CD4-positive, alpha-beta memory T cell (primary cell): ENCODE results near the gene RGL1. TPM values are rescaled to one million over a fixed set of nuclear protein-coding genes. Genes with fewer than 3 reads are reported as not detected.

ENCODE experiments used
- CTCF ChIA-PET: fragments of 350-600 bp; sonication (Branson Sonifier 250); formaldehyde crosslinking; loops from one replicate; lab custom pipeline; 2021; ENCODE audit warnings: inconsistent platforms; ENCODE audit not compliant: partially characterized antibody; lab: Charles Lee
- POLR2A ChIA-PET: fragments of 350-600 bp; sonication (Branson Sonifier 250); formaldehyde crosslinking; loops from one replicate; lab custom pipeline; 2021; ENCODE audit not compliant: partially characterized antibody; lab: Charles Lee
- DNase-seq, 5 donors: peaks; one replicate each; pipeline versions ENCODE4 v3.0.0 to v3.0.0-alpha.2; 2020 to 2022; ENCODE audit warnings: mixed read lengths in 1 of 5
- H3K27ac ChIP-seq: one replicate; pipeline ENCODE4 v1.7.0; 2013; ENCODE audit warnings: low read depth, low read length
- H3K27me3 ChIP-seq: 2 replicates; pipeline ENCODE4 v1.7.0; 2013; ENCODE audit warnings: mild to moderate bottlenecking, low read length, moderate library complexity; ENCODE audit not compliant: insufficient read depth
- H3K36me3 ChIP-seq: 2 replicates; pipeline ENCODE4 v1.7.0; 2013; ENCODE audit warnings: mild to moderate bottlenecking, low read length, moderate library complexity; ENCODE audit not compliant: insufficient read depth
- H3K4me1 ChIP-seq: 2 replicates; pipeline ENCODE4 v1.7.0; 2013; ENCODE audit warnings: mild to moderate bottlenecking, low read length, moderate library complexity; ENCODE audit not compliant: insufficient read depth
- H3K4me3 ChIP-seq, 2 donors: one replicate each; pipeline ENCODE4 v1.7.0; 2013; ENCODE audit warnings: low read length in 2 of 2, mild to moderate bottlenecking in 1 of 2
- H3K9me3 ChIP-seq, 2 donors: one replicate each; pipeline ENCODE4 v1.7.0; 2013; ENCODE audit warnings: low read length in 2 of 2, control low read depth in 1 of 2; ENCODE audit not compliant: control insufficient read depth in 1 of 2
- H3K27ac Mint-ChIP-seq, 7 donors: one replicate each; pipeline ENCODE4 v1.8.0; 2020 to 2021; ENCODE audit warnings: mixed read lengths in 7 of 7, mild to moderate bottlenecking in 6 of 7, inconsistent platforms in 3 of 7, moderate library complexity in 3 of 7
- H3K27me3 Mint-ChIP-seq, 2 donors: one replicate each; pipeline ENCODE4 v1.8.0; 2020 to 2021; ENCODE audit warnings: mixed read lengths in 2 of 2
- H3K36me3 Mint-ChIP-seq, 2 donors: one replicate each; pipeline ENCODE4 v1.8.0; 2020 to 2021; ENCODE audit warnings: mixed read lengths in 2 of 2, inconsistent platforms in 1 of 2, mild to moderate bottlenecking in 1 of 2
- H3K4me1 Mint-ChIP-seq, 4 donors: one replicate each; pipeline ENCODE4 v1.8.0; 2020 to 2021; ENCODE audit warnings: mixed read lengths in 4 of 4, mild to moderate bottlenecking in 1 of 4
- H3K4me3 Mint-ChIP-seq, 8 donors: one replicate each; pipeline ENCODE4 v1.8.0; 2020 to 2021; ENCODE audit warnings: mixed read lengths in 8 of 8, mild to moderate bottlenecking in 7 of 8, moderate library complexity in 6 of 8, inconsistent platforms in 3 of 8
- H3K9me3 Mint-ChIP-seq, 8 donors: one replicate each; pipeline ENCODE4 v1.8.0; 2020 to 2021; ENCODE audit warnings: mixed read lengths in 8 of 8, mild to moderate bottlenecking in 5 of 8, inconsistent platforms in 3 of 8, moderate library complexity in 1 of 8
- intact Hi-C: fragments of 100-400 bp; cut with micrococcal nuclease; formaldehyde crosslinking; loops from one replicate; pipeline ENCODE4 v1.15.1; 2023
- polyA plus RNA-seq, 2 donors: library from polyadenylated mRNA; unstranded; fragments of 300-500 nt; fragmentation: Illumina TruSeq; gene quantifications; one replicate each; pipeline ENCODE4 v1.2.3, GENCODE V29; 2021
- total RNA-seq, 2 experiments: library from RNA; stranded (reverse); gene quantifications; one replicate each; pipeline ENCODE4 v1.2.3, GENCODE V29; 2021

RGL1 gene
- total and polyA plus RNA-seq, 4 experiments from 2014 or later = 2.3 to 5.3 (median 3.8) TPM

DNA sequence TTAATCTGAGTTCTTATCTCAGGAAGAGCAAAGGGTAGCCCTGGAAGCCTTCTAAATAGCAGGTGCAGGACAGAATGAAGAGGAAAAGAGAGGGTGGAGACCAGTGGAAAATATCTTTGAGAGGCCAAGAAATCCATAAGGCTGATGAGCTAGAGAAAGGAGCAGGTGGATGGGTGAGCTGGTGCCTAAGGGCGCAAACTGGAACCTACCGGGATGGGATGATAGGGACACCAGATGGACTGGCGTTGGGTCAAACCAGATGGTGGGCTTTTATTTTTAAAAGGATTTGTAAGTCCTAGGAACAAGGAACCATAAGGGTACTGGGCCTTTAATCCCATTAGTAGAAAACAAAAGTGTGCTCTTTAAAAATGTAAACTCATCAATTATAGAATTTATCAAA is 59.7 kb downstream of the RGL1 start:
- no peak overlapping the region for H3K4me3 ChIP-seq

DNA sequence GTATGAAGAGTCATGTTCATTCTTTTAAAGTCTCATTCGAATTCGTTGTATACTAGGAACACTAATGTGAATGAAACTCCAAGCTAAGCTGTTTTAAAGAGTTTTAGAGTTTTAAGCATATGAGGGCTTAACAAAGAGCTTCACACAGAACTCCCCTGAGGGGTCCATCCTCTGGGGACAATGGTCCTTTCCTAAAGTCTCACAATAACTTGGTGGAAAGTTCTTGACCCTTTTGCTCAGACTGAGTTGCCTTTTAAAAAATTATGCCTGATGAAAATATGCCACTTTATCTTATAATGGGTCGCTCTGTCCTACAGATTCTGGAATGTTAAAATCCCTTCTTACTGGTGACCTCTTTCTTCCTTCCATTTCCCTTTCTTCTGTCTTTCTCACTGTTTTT is 64.3 kb downstream of the RGL1 start:
- no peaks in the 10 kb centered on the region for H3K27me3 Mint-ChIP-seq
- DNase-seq = no peak
- CTCF ChIA-PET = no interaction called here
- no peak overlapping the region for H3K4me3 Mint-ChIP-seq
- no peaks in the 10 kb centered on the region for H3K9me3 ChIP-seq
- H3K36me3 Mint-ChIP-seq = no peaks in the 10 kb centered on the region
- H3K36me3 ChIP-seq = no peaks in the 10 kb centered on the region
- no peak overlapping the region for H3K4me3 ChIP-seq
- intact Hi-C loops = no loop called here
- peaks cover 0 to 12% (median 9%) of the 10 kb centered on the region in 4 donors for H3K4me1 Mint-ChIP-seq
- H3K27me3 ChIP-seq = no peaks in the 10 kb centered on the region
- peaks cover 10% of the 10 kb centered on the region for H3K4me1 ChIP-seq
- POLR2A ChIA-PET = no interaction called here
- H3K27ac ChIP-seq = no peak overlapping the region
- no peak overlapping the region for H3K27ac Mint-ChIP-seq
- H3K9me3 Mint-ChIP-seq = no peaks in the 10 kb centered on the region

More for the DNA sequence above, 59.7 kb downstream of the RGL1 start:
- H3K36me3 Mint-ChIP-seq = no peaks in the 10 kb centered on the region
- no peaks in the 10 kb centered on the region for H3K4me1 Mint-ChIP-seq
- no peak overlapping the region for H3K4me3 Mint-ChIP-seq
- H3K4me1 ChIP-seq = no peaks in the 10 kb centered on the region
- H3K27ac ChIP-seq = no peak overlapping the region
- H3K27ac Mint-ChIP-seq = peak overlapping the region in 1 of 7 donors; percentile 67
- H3K27me3 ChIP-seq = no peaks in the 10 kb centered on the region
- ChIA-PET POLR2A (no interaction called here), CTCF (no interaction called here)
- no peaks in the 10 kb centered on the region for H3K9me3 ChIP-seq
- DNase-seq = no peak
- H3K27me3 Mint-ChIP-seq = no peaks in the 10 kb centered on the region
- no peaks in the 10 kb centered on the region for H3K9me3 Mint-ChIP-seq
- no peaks in the 10 kb centered on the region for H3K36me3 ChIP-seq
- intact Hi-C loops = no loop called here

DNA sequence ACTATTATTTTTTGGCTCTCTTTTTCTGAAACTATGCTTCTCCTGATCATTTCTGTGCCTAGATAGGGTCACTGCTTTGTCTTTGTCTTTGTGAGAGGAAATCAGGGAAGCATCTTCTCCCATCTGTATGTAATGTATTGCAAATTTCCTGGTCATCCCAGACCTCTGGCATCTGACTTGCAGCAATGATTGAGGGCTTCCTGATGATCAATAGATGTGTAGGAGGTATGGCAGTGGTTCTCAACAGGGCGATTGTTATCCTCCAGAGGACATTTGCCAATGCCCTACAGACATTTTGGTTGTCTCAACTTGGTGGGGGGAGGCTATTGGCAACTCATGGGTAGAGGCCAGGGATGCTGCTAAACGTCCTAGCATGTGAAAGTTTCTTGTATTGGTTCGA is 64.7 kb downstream of the RGL1 start:
- no peaks in the 10 kb centered on the region for H3K9me3 Mint-ChIP-seq
- peaks cover 4 to 15% (median 13%) of the 10 kb centered on the region in 4 donors for H3K4me1 Mint-ChIP-seq
- no peaks in the 10 kb centered on the region for H3K36me3 Mint-ChIP-seq
- POLR2A ChIA-PET = no interaction called here
- CTCF ChIA-PET = no interaction called here
- no peaks in the 10 kb centered on the region for H3K27me3 ChIP-seq
- DNase-seq = no peak
- no peak overlapping the region for H3K4me3 Mint-ChIP-seq
- intact Hi-C loops = no loop called here
- no peak overlapping the region for H3K27ac Mint-ChIP-seq
- no peaks in the 10 kb centered on the region for H3K36me3 ChIP-seq
- peaks cover 11% of the 10 kb centered on the region for H3K4me1 ChIP-seq
- H3K9me3 ChIP-seq = no peaks in the 10 kb centered on the region
- H3K27ac ChIP-seq = no peak overlapping the region
- H3K4me3 ChIP-seq = no peak overlapping the region
- no peaks in the 10 kb centered on the region for H3K27me3 Mint-ChIP-seq

DNA sequence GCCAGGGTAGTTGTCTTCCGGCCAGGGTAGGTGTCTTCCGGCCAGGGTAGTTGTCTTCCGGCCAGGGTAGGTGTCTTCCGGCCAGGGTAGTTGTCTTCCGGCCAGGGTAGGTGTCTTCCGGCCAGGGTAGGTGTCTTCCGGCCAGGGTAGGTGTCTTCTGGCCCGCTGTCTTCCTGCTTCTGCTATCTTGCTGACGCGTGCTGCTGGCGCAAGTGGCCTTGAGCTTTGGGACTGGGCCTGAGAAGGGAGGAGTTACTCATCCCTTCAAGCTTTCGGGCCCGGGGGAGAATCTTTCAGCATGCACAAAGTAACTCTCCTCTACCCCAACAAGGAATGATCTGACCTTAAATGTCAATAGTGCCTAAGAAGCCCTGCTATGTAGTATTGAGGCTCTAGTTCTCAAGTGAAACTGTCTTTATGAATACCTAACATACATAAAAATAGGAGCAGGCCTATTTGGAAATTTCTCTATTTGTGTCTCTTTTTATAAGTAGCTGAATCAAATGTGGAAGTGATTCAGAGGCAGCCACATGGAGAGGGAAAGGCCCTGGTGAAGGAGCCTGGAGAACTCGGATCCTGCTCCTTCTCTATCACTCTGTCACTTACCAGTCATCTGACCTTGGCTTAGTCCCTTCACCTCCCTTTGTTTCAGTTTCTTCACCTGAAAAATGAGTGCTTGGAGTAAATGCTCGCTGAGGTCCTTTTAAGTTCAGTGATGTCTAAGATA is 65.6 kb downstream of the RGL1 start:
- Histone ChIP-seq H3K4me3 (no peak overlapping the region), H3K36me3 (no peaks in the 10 kb centered on the region), H3K27me3 (no peaks in the 10 kb centered on the region), H3K4me1 (peaks cover 11% of the 10 kb centered on the region), H3K27ac (no peak overlapping the region), H3K9me3 (no peaks in the 10 kb centered on the region)
- intact Hi-C loops = no loop called here
- no peaks in the 10 kb centered on the region for H3K27me3 Mint-ChIP-seq
- H3K27ac Mint-ChIP-seq = no peak overlapping the region
- no peak for DNase-seq
- CTCF ChIA-PET = interaction anchor here (1.6 kb wide), 1 partner anchor 215 kb away, joined by 4 read pairs; no protein-coding TSS in a partner anchor
- no peaks in the 10 kb centered on the region for H3K36me3 Mint-ChIP-seq
- H3K4me3 Mint-ChIP-seq = no peak overlapping the region
- POLR2A ChIA-PET = no interaction called here
- H3K4me1 Mint-ChIP-seq = peaks cover 4 to 15% (median 14%) of the 10 kb centered on the region in 4 donors
- no peaks in the 10 kb centered on the region for H3K9me3 Mint-ChIP-seq

DNA sequence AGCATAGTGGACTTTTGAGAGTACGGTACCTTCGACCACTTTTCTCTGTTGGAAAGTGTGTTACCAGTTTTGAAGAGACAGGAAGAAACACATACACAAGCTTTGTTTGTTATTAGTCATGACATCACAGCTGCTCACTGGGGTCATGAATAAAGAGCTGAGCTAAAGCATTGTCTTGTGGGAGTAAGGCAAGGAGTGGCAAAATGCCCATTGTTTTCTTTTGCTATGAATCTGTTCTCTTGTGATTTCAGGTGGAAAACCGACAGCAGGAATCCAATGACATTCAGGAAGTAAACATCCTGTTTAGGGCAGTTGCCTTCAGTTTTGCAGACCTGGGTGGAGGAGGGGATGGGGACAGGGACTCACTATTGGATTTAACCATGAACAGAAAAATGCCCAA is 66.2 kb downstream of the RGL1 start:
- Mint-ChIP-seq H3K36me3 (no peaks in the 10 kb centered on the region), H3K27ac (no peak overlapping the region), H3K27me3 (no peaks in the 10 kb centered on the region), H3K4me3 (no peak overlapping the region), H3K9me3 (no peaks in the 10 kb centered on the region), H3K4me1 (peaks cover 4 to 15% (median 14%) of the 10 kb centered on the region in 4 donors)
- POLR2A ChIA-PET = no interaction called here
- Histone ChIP-seq H3K27me3 (no peaks in the 10 kb centered on the region), H3K27ac (no peak overlapping the region), H3K36me3 (no peaks in the 10 kb centered on the region), H3K9me3 (no peaks in the 10 kb centered on the region), H3K4me1 (peaks cover 11% of the 10 kb centered on the region), H3K4me3 (no peak overlapping the region)
- DNase-seq = no peak
- intact Hi-C loops = no loop called here
- CTCF ChIA-PET = interaction anchor here (1.6 kb wide), 1 partner anchor 216 kb away, joined by 4 read pairs; no protein-coding TSS in a partner anchor

DNA sequence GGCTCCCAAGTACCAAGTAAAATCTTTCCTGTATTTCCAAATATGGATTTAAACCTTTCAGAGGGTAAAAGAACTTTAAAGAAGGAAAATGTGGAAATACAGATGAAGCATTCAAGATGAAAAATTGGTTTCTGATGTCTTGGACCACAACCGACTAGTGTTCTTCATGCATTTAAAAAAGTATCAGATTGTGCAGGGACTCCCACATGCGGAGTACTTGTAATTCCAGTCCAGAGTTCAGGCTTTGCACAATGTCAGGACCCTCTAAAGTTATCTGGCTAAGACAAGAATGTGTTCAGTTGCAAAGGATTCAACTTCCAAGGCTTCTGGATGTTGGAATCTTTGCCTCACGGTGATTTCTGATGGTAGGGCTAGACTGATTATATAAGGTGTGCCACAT is 66.7 kb downstream of the RGL1 start:
- no peaks in the 10 kb centered on the region for H3K36me3 ChIP-seq
- Mint-ChIP-seq H3K27ac (no peak overlapping the region), H3K4me1 (peaks cover 4 to 15% (median 14%) of the 10 kb centered on the region in 4 donors), H3K36me3 (no peaks in the 10 kb centered on the region), H3K9me3 (no peaks in the 10 kb centered on the region), H3K4me3 (no peak overlapping the region), H3K27me3 (no peaks in the 10 kb centered on the region)
- POLR2A ChIA-PET = no interaction called here
- no peaks in the 10 kb centered on the region for H3K27me3 ChIP-seq
- no peak for DNase-seq
- H3K4me1 ChIP-seq = peaks cover 11% of the 10 kb centered on the region
- H3K27ac ChIP-seq = no peak overlapping the region
- no peaks in the 10 kb centered on the region for H3K9me3 ChIP-seq
- H3K4me3 ChIP-seq = no peak overlapping the region
- CTCF ChIA-PET = interaction anchor here (1.6 kb wide), 1 partner anchor 216 kb away, joined by 4 read pairs; no protein-coding TSS in a partner anchor
- intact Hi-C loops = no loop called here

DNA sequence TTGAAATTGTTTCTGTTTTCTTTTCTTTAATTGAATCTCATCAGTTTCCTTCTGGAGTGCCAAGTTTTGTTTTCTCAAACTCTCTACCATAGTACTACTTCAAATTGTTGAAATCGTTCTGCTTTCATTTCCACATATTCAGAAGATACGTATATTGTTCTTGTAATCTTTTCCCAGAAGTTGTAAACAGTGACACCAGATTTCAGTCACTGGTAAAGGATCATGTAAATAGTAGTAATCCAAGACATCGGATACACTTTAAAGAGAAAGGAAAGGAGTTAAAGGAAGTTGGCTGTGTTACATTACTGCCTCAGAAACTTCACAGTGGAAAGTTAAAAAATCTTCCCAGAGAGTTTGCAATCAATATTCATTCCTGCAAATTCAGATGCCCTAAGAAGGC is 67.5 kb downstream of the RGL1 start:
- Mint-ChIP-seq H3K36me3 (no peaks in the 10 kb centered on the region), H3K27ac (peak overlapping the region in 1 of 7 donors; percentile 55), H3K27me3 (no peaks in the 10 kb centered on the region), H3K4me3 (no peak overlapping the region), H3K4me1 (peaks cover 4 to 15% (median 14%) of the 10 kb centered on the region in 4 donors), H3K9me3 (no peaks in the 10 kb centered on the region)
- no peak for DNase-seq
- Histone ChIP-seq H3K4me1 (peaks cover 11% of the 10 kb centered on the region), H3K27me3 (no peaks in the 10 kb centered on the region), H3K9me3 (no peaks in the 10 kb centered on the region), H3K27ac (no peak overlapping the region), H3K4me3 (no peak overlapping the region), H3K36me3 (no peaks in the 10 kb centered on the region)
- intact Hi-C loops = no loop called here
- CTCF ChIA-PET = no interaction called here
- POLR2A ChIA-PET = no interaction called here
